WTC11 (cell line): ENCODE data around the gene SLC22A4.

Experiments
- CTCF ChIP-seq: fragments of 200-600 bp; IDR thresholded peaks from 2 replicates; pipeline ENCODE4 v1.8.0; 2022; ENCODE audit warnings: antibody characterized with exemption
- HMGA2 ChIP-seq: fragments of 250-450 bp; sonication (Bioruptor Pico); IDR thresholded peaks from 2 replicates; pipeline ENCODE4 v1.4.0; 2021; ENCODE audit warnings: mild to moderate bottlenecking, moderate library complexity
- JUN ChIP-seq: sonication (generic); formaldehyde crosslinking; IDR thresholded peaks from 2 replicates; pipeline ENCODE4 v1.8.0; 2023; ENCODE audit warnings: mild to moderate bottlenecking, missing genetic modification reagents
- NFE2L1 ChIP-seq: sonication (generic); formaldehyde crosslinking; IDR thresholded peaks from 2 replicates; pipeline ENCODE4 v1.8.1; 2023; ENCODE audit warnings: missing genetic modification reagents
- NR2C2 ChIP-seq: sonication (generic); formaldehyde crosslinking; IDR thresholded peaks from 2 replicates; pipeline ENCODE4 v1.8.0; 2022; ENCODE audit warnings: mild to moderate bottlenecking, missing genetic modification reagents
- SP1 ChIP-seq: sonication (generic); formaldehyde crosslinking; conservative IDR thresholded peaks from 2 replicates; pipeline ENCODE4 v1.8.1; 2022; ENCODE audit warnings: missing genetic modification reagents
- ZNF138 ChIP-seq: sonication (generic); formaldehyde crosslinking; conservative IDR thresholded peaks from 2 replicates; pipeline ENCODE4 v1.8.1; 2022; ENCODE audit warnings: mild to moderate bottlenecking, moderate library complexity, missing genetic modification reagents
- TF ChIP-seq, protein P1 (sequence below): sonication (generic); formaldehyde crosslinking; IDR thresholded peaks from 2 replicates; pipeline ENCODE4 v1.8.0; 2022; ENCODE audit warnings: mild to moderate bottlenecking, missing genetic modification reagents

- no peak for TF ChIP-seq SP1 (CRISPR knock-in tag)
- TF ChIP-seq CTCF = no peak
- TF ChIP-seq NR2C2 (CRISPR knock-in tag) = no peak
- TF ChIP-seq, protein P1, sequence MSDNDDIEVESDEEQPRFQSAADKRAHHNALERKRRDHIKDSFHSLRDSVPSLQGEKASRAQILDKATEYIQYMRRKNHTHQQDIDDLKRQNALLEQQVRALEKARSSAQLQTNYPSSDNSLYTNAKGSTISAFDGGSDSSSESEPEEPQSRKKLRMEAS = no peak
- no peak for TF ChIP-seq JUN (CRISPR knock-in tag)
- no peak for TF ChIP-seq HMGA2 (CRISPR knock-in tag)
- no peak for TF ChIP-seq ZNF138 (CRISPR knock-in tag)
- TF ChIP-seq NFE2L1 (CRISPR knock-in tag) = no peak
These were observed 83.5 kb downstream of the SLC22A4 start for GRCh38 chr5:132377738-132378137.
